ENCODE data around the gene TOMM70. TPM values are rescaled to one million over a fixed set of nuclear protein-coding genes. Genes with fewer than 3 reads are reported as not detected.

The TOMM70 gene
- total and polyA plus RNA-seq, 2 of the 13 experiments (the other 11 are each of a cell fraction or from before 2014, with no cell fraction given): 27.0 to 77.2 TPM

- H2AFZ ChIP-seq (ENCODE audit: low read length): no peak overlapping the region
- TF ChIP-seq ZBTB38 (CRISPR knock-in tag; IDR thresholded peaks at IDR 0.05): peak; percentile 72
- no peak for TF ChIP-seq NPAS2 (CRISPR knock-in tag; IDR thresholded peaks at IDR 0.05; ENCODE audit: borderline replicate concordance)
- peak; percentile 51; the same call in 1 of the 2 replicates for TF ChIP-seq ZNF605 (CRISPR knock-in tag; IDR thresholded peaks at IDR 0.05)
- TF ChIP-seq ZNF430 (CRISPR knock-in tag; IDR thresholded peaks at IDR 0.05): 0 out of 2 replicates have a peak, but pooled peaks have one; percentile 23
- TF ChIP-seq ZNF501 (CRISPR knock-in tag; IDR thresholded peaks at IDR 0.05): peak; percentile 42; the same call in 1 of the 2 replicates
- no peak for TF ChIP-seq MXD3 (CRISPR knock-in tag; IDR thresholded peaks at IDR 0.05)
Observed at GRCh38 chr3:100335434-100335833, 65.5 kb downstream of the TOMM70 start.

More at GRCh38 chr3:100335434-100335833, 65.5 kb downstream of the TOMM70 start:
- FAIRE-seq (no peak), DNase-seq (ENCODE audit: low spot score) (peak; percentile 16), ATAC-seq (peak; percentile 16)
- no peaks in the 10 kb centered on the region for H3K27me3 ChIP-seq (ENCODE audit: control insufficient read depth in 1 of 2, insufficient read depth in 2 of 2, low read length in 2 of 2)
- H3K4me2 ChIP-seq (ENCODE audit: low read depth, low read length): peak overlapping the region; percentile 91
- ChIA-PET CTCF (ENCODE audit: low intra/inter-chr PET ratio, low total read pairs) (no interaction called here), POLR2A (interaction anchor here (0.5 to 4.6 kb wide), 7 partner anchors 8 to 75 kb away, joined by 3 to 29 read pairs (median 5); partner anchors contain the start of genes LNP1, TBC1D23 and TOMM70)
- H3K36me3 ChIP-seq (replicated peaks in 1 of 2; ENCODE audit: control insufficient read depth in 1 of 2, insufficient read depth in 2 of 2, low read length in 2 of 2): 0 out of 5 replicates have a peak, but pooled peaks cover 0 to 4% of the 10 kb centered on the region in 2 experiments
- H3K79me2 ChIP-seq (ENCODE audit: insufficient read depth, low read length): no peaks in the 10 kb centered on the region
- WGBS (ENCODE audit: low lambda C conversion rate): 82% methylated on average over 14 of the region's 14 CpGs
- peak overlapping the region; percentile 84 for H3K9ac ChIP-seq (ENCODE audit: insufficient read depth, low read depth, low read length)
- no TSS peak for BruUV-seq (replicated peaks)
- in situ Hi-C loops (cut with HindIII; ENCODE audit: extremely low pct_ligation_motif_present, low pct_unique_long_range_greater_than_20kb) (no loop called here), intact Hi-C loops (cut with micrococcal nuclease; ENCODE audit: unreplicated experiment) (loop anchor here (1.0 to 2.0 kb wide), 2 partner anchors 23 to 65 kb away; partner anchors contain the start of genes LNP1 and TOMM70)
- peak overlapping the region; percentile 70 to 82 (median 78) for H3K4me3 ChIP-seq (replicated peaks in 1 of 3; ENCODE audit: insufficient read depth in 1 of 3, low read depth in 2 of 3, low read length in 3 of 3)
- peak overlapping the region; percentile 79 for H3K27ac ChIP-seq (ENCODE audit: extremely low read length, insufficient read depth, low read length)
- H3K9me3 ChIP-seq (ENCODE audit: low read length): no peaks in the 10 kb centered on the region
- no peaks in the 10 kb centered on the region for H4K20me1 ChIP-seq (ENCODE audit: insufficient read depth, low read length)
- H3K4me1 ChIP-seq (ENCODE audit: insufficient read depth, low read length): peaks cover 43% of the 10 kb centered on the region
